HepG2 (cell line): ENCODE measurements around the gene KAT7. TPM values are rescaled to one million over a fixed set of nuclear protein-coding genes. Genes with fewer than 3 reads are reported as not detected.
A peak's percentile ranks its signal among the peaks of the same experiment; 100 is the strongest.

Experiments used
- FOXO1 ChIP-seq: sonication (generic); formaldehyde crosslinking; IDR thresholded peaks from 2 replicates; pipeline ENCODE4 v1.4.0; 2020; ENCODE audit warnings: missing genetic modification reagents
- GATAD1 ChIP-seq: IDR thresholded peaks from 2 replicates; pipeline ENCODE4 v1.6.1; 2016; ENCODE audit warnings: missing genetic modification reagents, missing compliant biosample characterization
- HINFP ChIP-seq: sonication (generic); formaldehyde crosslinking; IDR thresholded peaks from 2 replicates; pipeline ENCODE4 v1.4.0; 2020; ENCODE audit warnings: low read depth, mild to moderate bottlenecking, missing genetic modification reagents
- POGZ ChIP-seq: sonication (generic); formaldehyde crosslinking; IDR thresholded peaks from 2 replicates; pipeline ENCODE4 v1.4.0; 2020; ENCODE audit warnings: mild to moderate bottlenecking, missing genetic modification reagents
- TBP ChIP-seq: sonication (generic); formaldehyde crosslinking; IDR thresholded peaks from 2 replicates; pipeline ENCODE4 v1.5.0; 2020; ENCODE audit warnings: missing genetic modification reagents
- ZKSCAN5 ChIP-seq: sonication (generic); formaldehyde crosslinking; IDR thresholded peaks from 2 replicates; pipeline ENCODE4 v1.5.1; 2020; ENCODE audit warnings: mild to moderate bottlenecking, missing genetic modification reagents
- polyA plus RNA-seq, 8 experiments: library from polyadenylated mRNA; depleted of rRNA in 3 of 8; stranded (reverse) in 7 of 8; unstranded in 1 of 8; fragments of >200 nt; fragmentation: Illumina TruSeq in 4 of 8; extraction: Trizol in 4 of 8; gene quantifications; 2 replicates each; pipeline versions ENCODE4 v1.2.1 to v1.2.3, GENCODE V29; 2011 to 2016; ENCODE audit warnings: low read depth in 4 of 8, missing spikeins in 1 of 8, mixed read lengths in 1 of 8; ENCODE audit not compliant: insufficient read depth in 1 of 8
- total RNA-seq, 5 experiments: library from RNA; depleted of rRNA; stranded (reverse); fragments of >200 nt; fragmentation: Illumina TruSeq; extraction: Trizol; gene quantifications; 2 replicates each; pipeline ENCODE4 v1.2.3, GENCODE V29; 2016; ENCODE audit warnings: low read depth in 1 of 5
- TF ChIP-seq, protein P1 (sequence below): sonication (generic); formaldehyde crosslinking; IDR thresholded peaks from 2 replicates; pipeline ENCODE4 v1.4.0; 2020; ENCODE audit warnings: missing genetic modification reagents
- TF ChIP-seq, protein P2 (sequence below), 2 experiments: fragments of 450-650 bp in 1 of 2; sonication (generic) in 1 of 2; formaldehyde crosslinking; IDR thresholded peaks; 2 replicates each; pipeline versions ENCODE4 v1.5.0 to v1.8.0; 2020 to 2022; ENCODE audit warnings: mild to moderate bottlenecking in 1 of 2, missing genetic modification reagents in 1 of 2

The KAT7 gene
- total and polyA plus RNA-seq, 2 of the 13 experiments (the other 11 are each of a cell fraction or from before 2014, with no cell fraction given), result 21.2 to 39.2 TPM

- TF ChIP-seq, protein P1, sequence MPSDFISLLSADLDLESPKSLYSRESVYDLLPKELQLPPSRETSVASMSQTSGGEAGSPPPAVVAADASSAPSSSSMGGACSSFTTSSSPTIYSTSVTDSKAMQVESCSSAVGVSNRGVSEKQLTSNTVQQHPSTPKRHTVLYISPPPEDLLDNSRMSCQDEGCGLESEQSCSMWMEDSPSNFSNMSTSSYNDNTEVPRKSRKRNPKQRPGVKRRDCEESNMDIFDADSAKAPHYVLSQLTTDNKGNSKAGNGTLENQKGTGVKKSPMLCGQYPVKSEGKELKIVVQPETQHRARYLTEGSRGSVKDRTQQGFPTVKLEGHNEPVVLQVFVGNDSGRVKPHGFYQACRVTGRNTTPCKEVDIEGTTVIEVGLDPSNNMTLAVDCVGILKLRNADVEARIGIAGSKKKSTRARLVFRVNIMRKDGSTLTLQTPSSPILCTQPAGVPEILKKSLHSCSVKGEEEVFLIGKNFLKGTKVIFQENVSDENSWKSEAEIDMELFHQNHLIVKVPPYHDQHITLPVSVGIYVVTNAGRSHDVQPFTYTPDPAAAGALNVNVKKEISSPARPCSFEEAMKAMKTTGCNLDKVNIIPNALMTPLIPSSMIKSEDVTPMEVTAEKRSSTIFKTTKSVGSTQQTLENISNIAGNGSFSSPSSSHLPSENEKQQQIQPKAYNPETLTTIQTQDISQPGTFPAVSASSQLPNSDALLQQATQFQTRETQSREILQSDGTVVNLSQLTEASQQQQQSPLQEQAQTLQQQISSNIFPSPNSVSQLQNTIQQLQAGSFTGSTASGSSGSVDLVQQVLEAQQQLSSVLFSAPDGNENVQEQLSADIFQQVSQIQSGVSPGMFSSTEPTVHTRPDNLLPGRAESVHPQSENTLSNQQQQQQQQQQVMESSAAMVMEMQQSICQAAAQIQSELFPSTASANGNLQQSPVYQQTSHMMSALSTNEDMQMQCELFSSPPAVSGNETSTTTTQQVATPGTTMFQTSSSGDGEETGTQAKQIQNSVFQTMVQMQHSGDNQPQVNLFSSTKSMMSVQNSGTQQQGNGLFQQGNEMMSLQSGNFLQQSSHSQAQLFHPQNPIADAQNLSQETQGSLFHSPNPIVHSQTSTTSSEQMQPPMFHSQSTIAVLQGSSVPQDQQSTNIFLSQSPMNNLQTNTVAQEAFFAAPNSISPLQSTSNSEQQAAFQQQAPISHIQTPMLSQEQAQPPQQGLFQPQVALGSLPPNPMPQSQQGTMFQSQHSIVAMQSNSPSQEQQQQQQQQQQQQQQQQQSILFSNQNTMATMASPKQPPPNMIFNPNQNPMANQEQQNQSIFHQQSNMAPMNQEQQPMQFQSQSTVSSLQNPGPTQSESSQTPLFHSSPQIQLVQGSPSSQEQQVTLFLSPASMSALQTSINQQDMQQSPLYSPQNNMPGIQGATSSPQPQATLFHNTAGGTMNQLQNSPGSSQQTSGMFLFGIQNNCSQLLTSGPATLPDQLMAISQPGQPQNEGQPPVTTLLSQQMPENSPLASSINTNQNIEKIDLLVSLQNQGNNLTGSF (CRISPR knock-in tag), result no peak
- TF ChIP-seq HINFP (no peak), ZKSCAN5 (CRISPR knock-in tag) (0 out of 2 replicates have a peak, but pooled peaks have one; percentile 40), TBP (CRISPR knock-in tag) (no peak), POGZ (CRISPR knock-in tag) (no peak; the same call in 1 of the 2 replicates), FOXO1 (CRISPR knock-in tag) (no peak), GATAD1 (CRISPR knock-in tag) (no peak; the same call in 1 of the 2 replicates)
- TF ChIP-seq, protein P2, sequence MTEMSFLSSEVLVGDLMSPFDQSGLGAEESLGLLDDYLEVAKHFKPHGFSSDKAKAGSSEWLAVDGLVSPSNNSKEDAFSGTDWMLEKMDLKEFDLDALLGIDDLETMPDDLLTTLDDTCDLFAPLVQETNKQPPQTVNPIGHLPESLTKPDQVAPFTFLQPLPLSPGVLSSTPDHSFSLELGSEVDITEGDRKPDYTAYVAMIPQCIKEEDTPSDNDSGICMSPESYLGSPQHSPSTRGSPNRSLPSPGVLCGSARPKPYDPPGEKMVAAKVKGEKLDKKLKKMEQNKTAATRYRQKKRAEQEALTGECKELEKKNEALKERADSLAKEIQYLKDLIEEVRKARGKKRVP (CRISPR knock-in tag; IDR thresholded peaks at IDR 0.05), result no peak
Measured at GRCh38 chr17:49851387-49852291, 63.2 kb downstream of the KAT7 start (continued).
